T-helper 2 cell treated with Interferon-gamma antibody and Interleukin-4, amounts not matched to agents 5 μg/mL and 100 μg/mL, for 36 hours (primary cell): Measurements from ENCODE around the gene EXOC2.
"Not testable (repeated sequence)": the region's sequence is repeated elsewhere in the genome, so short reads cannot be mapped to it uniquely, and the experiment has no call there.

Experiments used
- DNase-seq: peaks from one replicate; pipeline ENCODE4 v3.0.0; 2021; ENCODE audit warnings: low spot score
- H3K27ac Mint-ChIP-seq: one replicate; pipeline ENCODE4 v1.8.0; 2021; ENCODE audit warnings: mild to moderate bottlenecking, mixed read lengths
- H3K27me3 Mint-ChIP-seq: one replicate; pipeline ENCODE4 v1.8.0; 2021; ENCODE audit warnings: low read depth, mixed read lengths
- H3K36me3 Mint-ChIP-seq: one replicate; pipeline ENCODE4 v1.8.0; 2021; ENCODE audit warnings: low read depth, mixed read lengths
- H3K4me1 Mint-ChIP-seq: one replicate; pipeline ENCODE4 v1.8.0; 2021; ENCODE audit warnings: low read depth, mixed read lengths
- H3K4me3 Mint-ChIP-seq: one replicate; pipeline ENCODE4 v1.8.0; 2022; ENCODE audit warnings: mild to moderate bottlenecking, moderate library complexity, mixed read lengths
- H3K9me3 Mint-ChIP-seq: one replicate; pipeline ENCODE4 v1.8.0; 2021; ENCODE audit warnings: mixed read lengths

The EXOC2 gene

GRCh38 chr6:680666-681340, 12.1 kb downstream of the EXOC2 start:
- Mint-ChIP-seq H3K4me3 (no peak overlapping the region), H3K9me3 (no peaks in the 10 kb centered on the region), H3K27ac (no peak overlapping the region), H3K27me3 (no peaks in the 10 kb centered on the region), H3K4me1 (peaks cover 35% of the 10 kb centered on the region), H3K36me3 (peaks cover 16% of the 10 kb centered on the region)
- no peak for DNase-seq

DNA sequence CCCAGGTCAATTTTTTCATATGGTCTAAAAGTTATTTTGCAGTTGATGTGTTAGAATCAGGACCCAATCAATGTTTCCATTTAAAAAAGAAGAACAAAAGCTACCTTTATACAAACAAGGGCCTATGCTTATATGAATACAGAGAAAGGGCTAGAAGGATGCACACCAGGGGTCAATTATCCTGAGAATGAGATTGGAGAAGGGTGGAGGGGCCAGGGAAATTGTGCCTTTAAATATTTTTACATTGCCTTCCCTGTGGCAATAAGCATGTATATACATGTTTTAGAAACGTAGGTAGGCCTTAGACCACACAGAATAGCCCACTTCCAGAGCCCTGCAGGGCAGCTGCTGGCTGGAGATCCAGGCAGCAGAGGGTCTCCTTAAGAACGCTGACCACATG, 12.7 kb downstream of the EXOC2 start:
- H3K4me3 Mint-ChIP-seq: no peak overlapping the region
- H3K27me3 Mint-ChIP-seq: no peaks in the 10 kb centered on the region
- no peak for DNase-seq
- H3K9me3 Mint-ChIP-seq: no peaks in the 10 kb centered on the region
- H3K27ac Mint-ChIP-seq: no peak overlapping the region
- H3K4me1 Mint-ChIP-seq: peaks cover 31% of the 10 kb centered on the region
- peaks cover 14% of the 10 kb centered on the region for H3K36me3 Mint-ChIP-seq

DNA sequence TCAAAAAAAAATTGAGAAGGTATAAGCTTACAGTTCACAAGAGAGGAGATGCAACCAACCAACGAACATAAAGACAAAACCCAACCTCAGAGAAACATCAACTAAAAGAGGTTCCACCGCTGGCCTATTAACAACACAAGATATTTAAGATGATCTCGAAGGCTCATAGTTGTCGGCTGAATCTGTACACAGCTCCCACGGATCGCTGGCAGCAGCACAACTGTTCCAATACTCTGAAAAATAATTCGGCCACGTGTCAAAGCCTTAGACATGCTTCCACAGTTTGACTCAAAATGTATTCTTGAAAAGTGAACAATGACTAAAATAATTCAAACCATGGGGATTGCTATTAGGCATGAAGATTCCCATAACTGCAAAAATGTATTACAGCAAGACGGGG, 13.7 kb downstream of the EXOC2 start:
- Mint-ChIP-seq H3K4me1 (peaks cover 33% of the 10 kb centered on the region), H3K36me3 (peaks cover 9% of the 10 kb centered on the region), H3K27ac (no peak overlapping the region), H3K27me3 (no peaks in the 10 kb centered on the region), H3K4me3 (no peak overlapping the region), H3K9me3 (no peaks in the 10 kb centered on the region)
- DNase-seq: no peak

- peaks cover 5% of the 10 kb centered on the region for H3K36me3 Mint-ChIP-seq
- DNase-seq: no peak
- H3K9me3 Mint-ChIP-seq: no peaks in the 10 kb centered on the region
- H3K27me3 Mint-ChIP-seq: no peaks in the 10 kb centered on the region
- H3K4me3 Mint-ChIP-seq: no peak overlapping the region
- no peak overlapping the region for H3K27ac Mint-ChIP-seq
- H3K4me1 Mint-ChIP-seq: peaks cover 25% of the 10 kb centered on the region
These were observed 14.4 kb downstream of the EXOC2 start for GRCh38 chr6:678520-678919.

GRCh38 chr6:677919-678318, 15.0 kb downstream of the EXOC2 start:
- Mint-ChIP-seq H3K27me3 (no peaks in the 10 kb centered on the region), H3K36me3 (peaks cover 5% of the 10 kb centered on the region), H3K4me3 (no peak overlapping the region), H3K4me1 (peaks cover 22% of the 10 kb centered on the region), H3K27ac (no peak overlapping the region), H3K9me3 (no peaks in the 10 kb centered on the region)
- DNase-seq: no peak

- peaks cover 7% of the 10 kb centered on the region for H3K9me3 Mint-ChIP-seq
- no peaks in the 10 kb centered on the region for H3K27me3 Mint-ChIP-seq
- H3K27ac Mint-ChIP-seq: no peak overlapping the region
- no peak for DNase-seq
- peaks cover 11% of the 10 kb centered on the region for H3K4me1 Mint-ChIP-seq
- no peak overlapping the region for H3K4me3 Mint-ChIP-seq
- peaks cover 14% of the 10 kb centered on the region for H3K36me3 Mint-ChIP-seq
These were observed 18.0 kb downstream of the EXOC2 start for GRCh38 chr6:674956-675355.

GRCh38 chr6:674406-674805, 18.5 kb downstream of the EXOC2 start:
- no peak for DNase-seq
- H3K4me1 Mint-ChIP-seq: peaks cover 8% of the 10 kb centered on the region
- peaks cover 14% of the 10 kb centered on the region for H3K36me3 Mint-ChIP-seq
- H3K27me3 Mint-ChIP-seq: no peaks in the 10 kb centered on the region
- H3K4me3 Mint-ChIP-seq: no peak overlapping the region
- H3K27ac Mint-ChIP-seq: no peak overlapping the region
- H3K9me3 Mint-ChIP-seq: peaks cover 7% of the 10 kb centered on the region

DNA sequence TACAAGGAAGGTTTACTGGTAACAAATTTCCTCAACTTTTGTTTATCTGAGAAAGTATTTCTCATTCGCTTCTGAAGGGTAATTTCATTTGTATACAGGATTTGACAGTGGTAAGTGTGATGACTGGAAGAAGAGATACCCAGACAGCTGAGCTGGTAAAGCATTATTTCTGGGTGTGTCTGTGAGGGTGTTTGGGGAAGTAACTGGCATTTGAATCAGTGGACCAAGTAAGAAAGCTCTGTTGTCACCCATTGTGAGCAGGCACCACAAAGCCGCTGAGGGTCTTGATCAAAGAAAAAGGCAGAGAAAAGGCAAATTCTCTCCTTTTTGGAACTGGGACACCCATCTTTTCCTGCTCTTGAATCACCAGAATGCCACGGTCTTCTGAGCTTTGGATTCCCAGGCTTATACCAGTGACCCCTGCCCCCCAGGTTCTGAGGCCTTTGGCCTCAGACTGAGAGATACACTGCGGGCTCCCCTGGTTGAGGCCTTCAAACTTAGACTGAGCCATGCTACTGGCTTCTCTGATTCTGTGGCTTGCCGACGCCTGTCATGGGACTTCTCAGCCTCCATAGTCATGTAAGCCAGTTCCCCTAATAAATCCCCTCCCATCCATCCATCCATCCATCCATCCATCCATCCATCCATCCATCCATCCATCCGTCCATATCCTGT, 25.5 kb downstream of the EXOC2 start:
- Mint-ChIP-seq H3K9me3 (peaks cover 18% of the 10 kb centered on the region), H3K27ac (no peak overlapping the region), H3K36me3 (peaks cover 23% of the 10 kb centered on the region), H3K27me3 (no peaks in the 10 kb centered on the region), H3K4me3 (no peak overlapping the region), H3K4me1 (peaks cover 31% of the 10 kb centered on the region)
- DNase-seq: no peak

- DNase-seq: no peak
- H3K4me3 Mint-ChIP-seq: no peak overlapping the region
- H3K4me1 Mint-ChIP-seq: peaks cover 44% of the 10 kb centered on the region
- H3K9me3 Mint-ChIP-seq: peaks cover 12% of the 10 kb centered on the region
- peaks cover 17% of the 10 kb centered on the region for H3K36me3 Mint-ChIP-seq
- no peak overlapping the region for H3K27ac Mint-ChIP-seq
- no peaks in the 10 kb centered on the region for H3K27me3 Mint-ChIP-seq
These were observed 27.3 kb downstream of the EXOC2 start for GRCh38 chr6:665403-666267.

GRCh38 chr6:663788-664187, 29.2 kb downstream of the EXOC2 start:
- Mint-ChIP-seq H3K36me3 (peaks cover 15% of the 10 kb centered on the region), H3K4me1 (peaks cover 51% of the 10 kb centered on the region), H3K9me3 (peaks cover 12% of the 10 kb centered on the region)
- not testable (repeated sequence) for H3K27me3 Mint-ChIP-seq, DNase-seq, H3K27ac Mint-ChIP-seq, H3K4me3 Mint-ChIP-seq

GRCh38 chr6:659716-660581, 33.0 kb downstream of the EXOC2 start:
- Mint-ChIP-seq H3K27ac (peak overlapping the region; percentile 4), H3K27me3 (no peaks in the 10 kb centered on the region), H3K4me1 (peaks cover 41% of the 10 kb centered on the region), H3K36me3 (peaks cover 18% of the 10 kb centered on the region), H3K9me3 (peaks cover 4% of the 10 kb centered on the region), H3K4me3 (peak overlapping the region; percentile 32)
- no peak for DNase-seq

DNA sequence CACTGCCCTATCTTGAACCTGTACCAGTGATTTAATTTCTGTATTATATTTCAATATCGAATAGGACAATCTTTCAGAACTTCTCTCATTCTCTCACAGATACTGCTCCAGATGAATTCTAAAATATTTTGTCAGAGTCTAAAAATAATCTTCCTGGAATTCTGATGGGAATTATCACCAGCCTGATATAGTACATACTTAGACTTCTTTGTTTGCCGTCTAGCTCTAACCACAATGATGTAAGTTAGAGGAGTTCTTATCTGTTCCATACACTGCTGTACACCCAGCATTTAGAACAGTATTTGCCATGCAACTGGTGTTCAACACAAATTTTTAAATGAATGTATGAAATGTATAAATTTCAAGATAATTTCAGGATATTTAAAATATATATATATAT, 34.7 kb downstream of the EXOC2 start:
- Mint-ChIP-seq H3K4me1 (peaks cover 34% of the 10 kb centered on the region), H3K27me3 (no peaks in the 10 kb centered on the region), H3K4me3 (no peak overlapping the region), H3K9me3 (no peaks in the 10 kb centered on the region), H3K36me3 (peaks cover 21% of the 10 kb centered on the region), H3K27ac (no peak overlapping the region)
- no peak for DNase-seq

GRCh38 chr6:657743-658142, 35.2 kb downstream of the EXOC2 start:
- H3K4me3 Mint-ChIP-seq: no peak overlapping the region
- H3K9me3 Mint-ChIP-seq: no peaks in the 10 kb centered on the region
- H3K36me3 Mint-ChIP-seq: peaks cover 21% of the 10 kb centered on the region
- no peaks in the 10 kb centered on the region for H3K27me3 Mint-ChIP-seq
- DNase-seq: no peak
- H3K27ac Mint-ChIP-seq: no peak overlapping the region
- H3K4me1 Mint-ChIP-seq: peaks cover 34% of the 10 kb centered on the region
